ENCODE data around the gene DPM2.
A peak's percentile ranks its signal among the peaks of the same experiment; 100 is the strongest.

DNA sequence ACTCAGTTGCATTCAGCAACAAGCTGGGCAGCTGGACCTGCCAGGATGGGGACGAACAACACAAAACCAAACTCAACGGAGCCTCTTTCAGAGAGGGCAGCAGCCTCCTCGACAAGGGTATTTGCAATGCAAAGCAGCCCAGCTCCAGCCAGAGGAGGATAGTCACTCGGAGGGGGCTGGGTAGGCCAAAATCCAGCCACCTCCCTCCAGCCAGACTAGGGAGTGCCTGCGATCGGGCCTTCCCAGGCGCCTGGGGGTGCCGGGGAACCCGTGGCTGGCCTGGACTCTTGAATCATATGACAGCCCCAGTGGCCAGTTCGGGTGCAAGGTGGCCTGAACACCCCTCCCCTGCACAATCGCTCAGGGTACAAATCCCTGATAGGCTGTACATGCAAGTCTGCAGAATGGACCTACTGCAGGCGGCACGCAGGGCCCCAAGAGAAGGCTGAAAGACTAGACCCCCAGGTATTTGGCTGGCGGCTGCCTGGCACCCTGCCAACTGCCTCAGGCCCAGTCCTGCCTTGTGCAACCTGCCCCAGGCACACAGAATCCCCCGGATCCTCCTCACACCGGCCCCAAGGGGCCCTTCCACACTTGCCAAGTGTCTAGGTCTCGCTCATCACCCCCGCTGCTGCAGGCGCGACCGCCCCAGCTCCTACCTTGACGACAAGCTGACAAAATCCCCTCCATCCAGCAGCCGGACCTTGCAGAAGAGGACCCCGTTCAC is 41.8 kb upstream of the DPM2 start:
- no peak for TF ChIP-seq POLR2AphosphoS5 (IDR thresholded peaks at IDR 0.05; ENCODE audit: low read depth, low read length)
- TF ChIP-seq POLR2A (IDR thresholded peaks at IDR 0.05; ENCODE audit: low read depth, low read length): peak; percentile 53; the same call in 1 of the 2 replicates
- no peak for TF ChIP-seq TAF1 (IDR thresholded peaks at IDR 0.05; ENCODE audit: borderline replicate concordance, low read depth, low read length)
